Stimulated activated CD4-positive, alpha-beta T cell treated with anti-CD3 and anti-CD28 coated beads, TNF-alpha, amount 100 ng/mL, for 24 hours (primary cell): ENCODE measurements around the gene IHH.

Experiments
- DNase-seq, 3 experiments: peaks; one replicate each; pipeline ENCODE4 v3.0.0-alpha.2; 2020; ENCODE audit warnings: low read depth in 3 of 3

Gene IHH

GRCh38 chr2:219073413-219074129, 12.8 kb upstream of the IHH start:
- DNase-seq: no peak

DNA sequence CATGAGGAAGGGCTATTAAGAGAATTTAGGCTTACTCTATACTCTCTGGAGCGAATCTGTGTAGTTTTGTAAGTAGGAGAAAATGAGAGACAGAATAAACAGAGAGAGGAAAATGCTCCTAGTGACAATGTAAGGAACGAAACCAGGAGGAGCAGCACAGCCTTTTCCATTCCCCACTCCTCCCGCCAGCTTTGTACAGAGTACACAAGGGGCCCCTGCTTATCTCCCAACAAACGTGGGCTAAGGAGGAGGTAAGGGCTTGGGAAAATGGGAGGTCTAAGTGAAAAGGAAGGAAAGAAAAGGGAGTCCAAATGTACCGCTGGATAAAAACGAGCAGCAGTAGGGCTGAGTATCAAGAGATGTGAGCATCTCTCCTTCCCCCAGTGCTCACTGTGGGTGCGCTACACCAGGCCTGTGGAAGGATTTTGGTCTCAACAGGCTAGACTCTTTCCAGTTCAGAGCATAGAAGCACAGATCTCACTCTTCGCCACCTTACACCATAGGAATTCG, 12.1 kb upstream of the IHH start:
- DNase-seq: no peak

- no peak for DNase-seq
Observed at GRCh38 chr2:219071131-219071816, 10.6 kb upstream of the IHH start.

GRCh38 chr2:219065484-219065883, 4.8 kb upstream of the IHH start:
- DNase-seq: no peak

- DNase-seq: no peak
Observed at GRCh38 chr2:219062081-219062480, 1.4 kb upstream of the IHH start.

DNA sequence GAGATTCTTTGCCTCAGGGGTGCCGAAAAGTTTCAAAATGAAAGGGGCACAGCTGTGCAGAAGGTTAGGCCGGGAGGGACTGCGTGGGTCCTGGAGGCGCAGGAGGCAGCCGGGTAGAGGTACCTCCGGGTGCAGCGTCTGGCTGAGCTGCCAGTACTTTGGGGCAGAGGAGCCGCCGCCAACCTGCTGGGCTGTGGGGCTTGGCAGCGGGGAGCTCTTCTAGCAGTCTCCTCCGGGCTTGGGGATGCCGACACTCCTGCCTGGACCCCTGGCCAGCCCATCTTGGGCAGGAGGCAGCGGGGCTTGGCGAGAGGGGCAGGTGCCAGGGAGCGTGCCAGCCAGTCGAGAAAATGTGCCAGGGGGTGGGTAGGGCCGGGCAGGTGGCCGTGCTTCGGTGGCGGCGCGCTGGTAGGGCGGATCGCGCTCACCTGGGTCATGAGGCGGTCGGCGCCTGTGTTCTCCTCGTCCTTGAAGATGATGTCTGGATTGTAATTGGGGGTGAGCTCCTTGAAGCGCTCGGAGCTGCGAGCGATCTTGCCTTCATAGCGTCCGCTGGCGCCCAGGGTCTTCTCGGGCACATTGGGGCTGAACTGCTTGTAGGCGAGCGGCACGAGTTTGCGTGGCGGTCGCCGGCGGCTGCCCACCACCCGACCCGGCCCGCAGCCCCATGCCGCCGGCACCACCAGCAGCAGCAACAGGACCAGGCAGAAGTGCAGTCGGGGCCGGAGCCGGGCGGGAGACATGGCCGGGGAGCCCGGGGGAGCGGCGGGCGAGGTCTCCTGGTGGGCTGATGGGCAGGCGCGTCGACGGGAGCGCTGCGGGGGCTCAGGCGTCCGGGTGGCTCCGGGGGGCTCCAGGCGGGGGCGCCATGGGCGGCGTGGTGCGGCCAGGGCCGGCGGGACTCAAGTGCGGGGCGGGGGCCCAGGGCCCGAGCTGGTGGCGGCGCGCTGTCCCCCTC, 717 bp downstream of the IHH start:
- DNase-seq: no peak

DNA sequence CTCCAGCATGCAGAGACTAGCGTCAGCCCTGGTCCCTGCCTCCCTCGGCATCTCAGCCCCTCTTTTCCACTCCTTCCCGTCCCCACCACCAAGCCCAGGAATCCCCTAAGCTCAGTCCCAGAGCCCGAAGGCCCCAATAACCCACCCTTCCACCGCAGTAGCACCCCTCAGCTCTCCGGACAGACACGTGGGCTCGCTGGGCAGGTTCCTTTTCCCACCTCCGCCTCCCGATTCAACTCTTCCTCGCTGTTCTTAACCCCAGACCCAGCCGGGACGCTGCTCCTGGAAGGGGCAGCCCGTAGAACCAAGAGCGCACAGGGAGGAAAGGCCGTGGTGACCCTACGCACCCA, 1.4 kb downstream of the IHH start:
- no peak for DNase-seq

GRCh38 chr2:219058541-219059374, 2.0 kb downstream of the IHH start:
- DNase-seq: no peak

GRCh38 chr2:219057709-219058540, 2.8 kb downstream of the IHH start:
- peak; percentile 59 to 81 (median 64) for DNase-seq

GRCh38 chr2:219056896-219057708, 3.6 kb downstream of the IHH start:
- DNase-seq: no peak

- no peak for DNase-seq
Observed at GRCh38 chr2:219056176-219056895, 4.4 kb downstream of the IHH start.

DNA sequence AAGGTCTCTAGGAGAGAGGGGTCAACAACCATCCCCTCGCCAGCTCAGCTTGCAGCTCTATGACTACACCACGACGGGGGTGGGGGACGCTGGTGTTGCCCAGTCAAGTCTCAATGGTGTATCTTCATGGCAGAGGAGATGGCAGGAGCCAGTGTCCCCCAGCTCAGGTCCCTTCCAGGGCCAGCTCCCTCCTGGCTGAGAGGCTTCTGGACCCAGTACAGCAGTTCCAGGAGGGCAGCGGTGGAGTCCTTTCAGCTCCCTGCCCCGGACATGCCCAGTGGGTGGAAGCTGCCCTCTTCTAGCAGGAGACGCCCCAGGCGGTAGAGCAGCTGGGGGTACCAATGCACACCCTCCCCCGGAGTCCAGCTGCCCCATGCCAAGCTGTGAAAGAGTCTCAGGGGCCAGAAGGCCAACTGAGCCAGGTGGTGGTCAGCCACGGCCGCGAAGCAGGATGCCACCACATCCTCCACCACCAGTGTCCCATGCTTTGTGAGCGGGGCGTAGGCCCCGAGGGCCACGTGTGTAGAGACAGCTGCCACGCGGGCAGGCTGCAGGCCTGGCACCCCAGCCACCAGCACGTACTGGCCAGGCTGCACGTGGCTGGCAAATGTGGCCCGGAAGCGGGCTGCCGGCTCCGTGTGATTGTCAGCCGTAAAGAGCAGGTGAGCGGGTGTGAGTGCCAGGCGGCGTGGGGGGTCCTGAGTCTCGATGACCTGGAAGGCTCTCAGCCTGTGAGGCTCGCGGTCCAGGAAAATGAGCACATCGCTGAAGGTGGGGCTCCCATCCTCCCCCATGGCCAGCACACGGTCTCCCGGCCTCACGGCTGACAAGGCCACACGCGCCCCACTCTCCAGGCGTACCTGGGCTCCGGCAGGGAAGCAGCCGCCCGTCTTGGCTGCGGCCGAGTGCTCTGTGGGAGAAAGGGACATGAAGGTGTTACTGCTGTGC, 5.5 kb downstream of the IHH start:
- no peak for DNase-seq

- no peak for DNase-seq
Observed at GRCh38 chr2:219049282-219049681, 11.4 kb downstream of the IHH start.

DNA sequence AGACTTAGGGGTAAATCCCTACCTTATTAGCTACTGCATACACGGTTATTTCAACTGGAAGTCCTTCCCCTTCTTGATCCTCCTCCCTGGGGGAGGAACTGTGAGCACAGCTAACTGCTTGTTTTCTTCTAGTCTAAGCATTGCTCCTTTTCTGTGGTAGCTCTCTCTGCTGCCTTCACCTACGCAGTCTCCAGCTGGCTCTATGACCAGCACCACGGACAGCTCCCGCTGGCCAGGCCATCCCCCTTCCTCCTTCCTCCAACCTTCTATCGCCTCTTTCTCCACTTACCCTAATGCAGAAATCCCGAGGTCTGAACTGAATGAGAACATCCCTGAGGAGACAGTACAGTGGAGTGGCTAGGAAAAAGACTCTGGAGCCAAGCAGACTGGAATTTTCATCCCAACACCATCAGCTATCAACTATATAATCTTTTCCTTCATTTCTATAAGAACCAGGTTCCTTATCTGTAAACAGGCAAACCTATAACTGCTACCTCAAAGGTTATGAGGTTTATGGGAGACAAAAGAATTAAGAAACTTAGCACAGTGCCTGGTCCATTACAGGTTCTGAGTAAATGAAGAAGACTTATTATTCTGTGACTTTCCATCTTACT, 14.7 kb downstream of the IHH start:
- DNase-seq: no peak

- no peak for DNase-seq
Observed at GRCh38 chr2:219042750-219043149, 18.0 kb downstream of the IHH start.

DNA sequence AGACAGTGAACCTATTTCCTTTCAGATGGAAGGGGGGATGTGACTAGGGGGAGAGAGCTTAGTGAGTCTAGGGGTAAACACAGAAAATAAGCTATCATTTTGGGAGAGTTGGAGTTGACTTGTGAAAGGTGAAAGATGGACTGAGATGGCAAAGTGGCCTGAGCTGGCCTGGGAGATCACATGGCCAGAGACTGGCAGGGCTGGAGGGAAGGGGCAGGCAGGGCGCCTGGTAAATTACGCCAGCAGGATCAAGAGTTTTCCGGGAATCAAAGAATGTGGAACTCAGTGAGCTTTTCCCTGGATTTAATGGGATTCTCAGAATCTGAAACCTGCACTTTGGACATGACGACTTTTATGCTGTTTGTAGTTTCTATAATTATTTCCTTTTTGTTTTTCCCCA, 18.6 kb downstream of the IHH start:
- no peak for DNase-seq

DNA sequence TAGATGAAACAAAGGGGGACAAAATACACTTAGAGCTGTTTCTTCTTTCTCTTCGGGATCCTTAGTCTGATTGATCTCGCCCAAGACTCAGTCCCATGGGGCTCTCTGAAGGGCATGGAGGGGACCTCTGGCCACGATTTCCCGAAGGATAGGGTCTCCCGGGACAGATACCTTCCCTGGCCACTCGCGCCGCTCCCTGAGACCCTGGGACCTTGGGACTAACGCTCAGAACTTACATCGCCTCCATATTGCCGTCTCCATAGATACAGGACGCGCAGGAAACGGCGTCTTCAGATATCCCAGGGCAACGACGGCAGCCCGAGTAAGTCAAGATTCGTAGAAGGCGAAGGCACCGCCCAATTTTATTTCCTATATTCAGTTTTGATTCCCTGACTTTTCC, 19.5 kb downstream of the IHH start, which contains the start of gene CFAP65:
Gene CFAP65 (minus strand): TSS at position 265 of the 400 bp plus-strand sequence. CDS start 2,468 bp downstream, outside the sequence.
- DNase-seq: peak in 1 of 3 experiments; percentile 46
